Heart left ventricle (tissue), 16 donors: Measurements from ENCODE around the gene CECR2. TPM values are rescaled to one million over a fixed set of nuclear protein-coding genes. Genes with fewer than 3 reads are reported as not detected.

Experiments
- ATAC-seq, 4 donors: fragments of 200-7000 bp; cut with Tn5 transposase; one replicate each; pipeline ENCODE4 v1.9.1; 2020 to 2022; ENCODE audit warnings: moderate library complexity in 4 of 4, mild to moderate bottlenecking in 3 of 4, moderate number of reproducible peaks in 1 of 4
- DNase-seq, 5 donors: peaks; one replicate each; pipeline ENCODE4 v3.0.0-alpha.2; 2020
- H3K27ac ChIP-seq, 12 donors: fragments of 200-600 bp; sonication (generic) in 4 of 12; one replicate each; pipeline versions ENCODE4 v1.5.0 to v1.8.0; 2016 to 2022; ENCODE audit warnings: mild to moderate bottlenecking in 2 of 12
- H3K27me3 ChIP-seq, 9 donors: fragments of 200-600 bp; sonication (generic) in 2 of 9; one replicate each; pipeline versions ENCODE4 v1.5.1 to v1.8.0; 2016 to 2022; ENCODE audit warnings: mild to moderate bottlenecking in 3 of 9
- H3K36me3 ChIP-seq, 9 donors: fragments of 200-600 bp; sonication (generic) in 2 of 9; one replicate each; pipeline versions ENCODE4 v1.5.0 to v1.8.0; 2018 to 2022; ENCODE audit warnings: mild to moderate bottlenecking in 2 of 9
- H3K4me1 ChIP-seq, 12 donors: fragments of 200-600 bp; sonication (generic) in 4 of 12; one replicate each; pipeline versions ENCODE4 v1.5.0 to v1.8.0; 2016 to 2022; ENCODE audit warnings: mild to moderate bottlenecking in 3 of 12
- H3K4me3 ChIP-seq, 12 donors: fragments of 200-600 bp; sonication (generic) in 4 of 12; one replicate each; pipeline versions ENCODE4 v1.5.0 to v1.8.0; 2017 to 2022; ENCODE audit warnings: mild to moderate bottlenecking in 9 of 12, moderate library complexity in 4 of 12
- H3K9me3 ChIP-seq, 12 donors: fragments of 200-600 bp; sonication (generic) in 4 of 12; one replicate each; pipeline versions ENCODE4 v1.5.0 to v1.8.0; 2016 to 2022; ENCODE audit warnings: mild to moderate bottlenecking in 1 of 12
- CTCF ChIP-seq, 12 donors: fragments of 200-600 bp; sonication (generic) in 4 of 12; IDR thresholded peaks; one replicate each; pipeline versions ENCODE4 v1.5.0 to v1.8.0; 2018 to 2022; ENCODE audit warnings: antibody characterized with exemption in 12 of 12, mild to moderate bottlenecking in 5 of 12
- POLR2A ChIP-seq, 2 donors: fragments of 450-650 bp; IDR thresholded peaks; one replicate each; pipeline ENCODE4 v1.6.1; 2017; ENCODE audit warnings: antibody characterized with exemption in 2 of 2, mild to moderate bottlenecking in 2 of 2, moderate library complexity in 2 of 2
- WGBS, 4 donors: extraction: QIAGEN DNeasy Blood & Tissue Kit in 2 of 4; methylation state at CpG; one replicate each; pipeline versions ENCODE4 v1.1.5 to v1.1.7; 2013 to 2018; 5-methylcytosine and 5-hydroxymethylcytosine counted together
- intact Hi-C, 10 donors: fragments of 100-400 bp; cut with DNase I; formaldehyde crosslinking; loops; one replicate each; pipeline versions ENCODE4 v1.11.1 to v1.14.2; 2022
- polyA plus RNA-seq, 2 donors: library from polyadenylated mRNA; stranded (reverse); fragments of 200-250 nt; gene quantifications; one replicate each; pipeline ENCODE4 v1.2.3, GENCODE V29; 2013
- total RNA-seq, 9 donors: library from RNA; depleted of rRNA in 2 of 9; stranded (reverse); fragments of >200 nt in 2 of 9; fragmentation: NEBNext Ultra II Directional in 3 of 9; extraction: Animal tissue kit (Norgen Biotek cat#: 25700) in 3 of 9; gene quantifications; one replicate each; pipeline versions ENCODE4 v1.1.0 to v1.2.4, GENCODE V29; 2016 to 2023
- donor health status: ischemic (EF 13 %, LVEDD 7.1; RV severe dilation, severe dysfunction).
- donor health status: healthy with polysubstance abuse.
- donor health status: DM: no; HTN: yes; CAD: no.
- donor health status: DM: no; HTN: no; CAD: no.
- donor health status: ischemic (EF 25% LVEDD 6.9; RV normal size, moderate dysfunction).
- donor health status: ischemic (EF 25% LVEDD 5.7; RV mildly dilated, moderate dysfunction).
- donor health status: healthy.
- donor health status: DM: yes; HTN: yes; CAD: no.
- donor health status: ischemic (EF 35%, LVEDD 5.7; RV mildly dilated, moderate dysfunction).
- donor health status: nonischemic (EF 11% LVEDD 7.7; RV severe dilation, severe dysfunction).
- donor health status: DM: yes; HTN: yes; CAD: no.
- donor health status: PGD.
- donor health status: ischemic (EF 29% LVEDD 5.4; RV normal size, mild dysfunction).
- donor health status: nonischemic (EF 23%, LVEDD 6.1; RV moderate dilation, normal function).

The CECR2 gene
- total and polyA plus RNA-seq, 11 donors, result 3.8 to 11.6 (median 6.8) TPM

- H3K4me1 ChIP-seq, result peaks cover 0 to 11% (median 6%) of the 10 kb centered on the region in 12 donors
- no peaks in the 10 kb centered on the region for H3K9me3 ChIP-seq
- no peak overlapping the region for H3K27ac ChIP-seq
- no peak overlapping the region for H3K4me3 ChIP-seq
- DNase-seq, result no peak
- no peaks in the 10 kb centered on the region for H3K27me3 ChIP-seq
- ATAC-seq, result no peak
- intact Hi-C loops, result no loop called here
- 84 to 92% (median 89%) methylated on average over 3 of the region's 3 CpGs for whole genome bisulfite sequencing, 4 donors
- no peaks in the 10 kb centered on the region for H3K36me3 ChIP-seq
- TF ChIP-seq POLR2A (IDR thresholded peaks at IDR 0.05) (no peak), CTCF (IDR thresholded peaks at IDR 0.05) (no peak)
Measured at GRCh38 chr22:17400305-17400704, 31.0 kb downstream of the CECR2 start.

- H3K27me3 ChIP-seq, result no peaks in the 10 kb centered on the region
- no peak overlapping the region for H3K27ac ChIP-seq
- H3K4me3 ChIP-seq, result no peak overlapping the region
- ATAC-seq, result no peak
- H3K4me1 ChIP-seq, result peaks cover 0 to 15% (median 7%) of the 10 kb centered on the region in 12 donors
- no peak for DNase-seq
- TF ChIP-seq CTCF (IDR thresholded peaks at IDR 0.05) (no peak), POLR2A (IDR thresholded peaks at IDR 0.05) (no peak)
- H3K9me3 ChIP-seq, result no peaks in the 10 kb centered on the region
- WGBS, 4 donors, result 95 to 99% (median 97%) methylated on average over 7 of the region's 7 CpGs
- intact Hi-C loops, result no loop called here
- no peaks in the 10 kb centered on the region for H3K36me3 ChIP-seq
Measured at GRCh38 chr22:17401728-17402127, 32.5 kb downstream of the CECR2 start.

GRCh38 chr22:17402293-17402692, 33.0 kb downstream of the CECR2 start:
- Histone ChIP-seq H3K27me3 (no peaks in the 10 kb centered on the region), H3K4me3 (no peak overlapping the region), H3K9me3 (no peaks in the 10 kb centered on the region), H3K4me1 (peaks cover 0 to 20% (median 11%) of the 10 kb centered on the region in 12 donors), H3K27ac (no peak overlapping the region), H3K36me3 (no peaks in the 10 kb centered on the region)
- DNase-seq (no peak), ATAC-seq (no peak)
- intact Hi-C loops, result no loop called here
- no peak for TF ChIP-seq CTCF (IDR thresholded peaks at IDR 0.05)
- TF ChIP-seq POLR2A (IDR thresholded peaks at IDR 0.05), result no peak

GRCh38 chr22:17403906-17404305, 34.6 kb downstream of the CECR2 start:
- H3K36me3 ChIP-seq, result no peaks in the 10 kb centered on the region
- H3K27me3 ChIP-seq, result no peaks in the 10 kb centered on the region
- no peaks in the 10 kb centered on the region for H3K9me3 ChIP-seq
- TF ChIP-seq POLR2A (IDR thresholded peaks at IDR 0.05) (no peak), CTCF (IDR thresholded peaks at IDR 0.05) (no peak)
- ATAC-seq, result peak in 2 of 4 donors; percentile 6 to 18
- no peak overlapping the region for H3K27ac ChIP-seq
- WGBS, 4 donors, result 50 to 71% (median 59%) methylated on average over 13 of the region's 13 CpGs
- no peak overlapping the region for H3K4me3 ChIP-seq
- H3K4me1 ChIP-seq, result peaks cover 0 to 25% (median 13%) of the 10 kb centered on the region in 12 donors
- intact Hi-C loops, result no loop called here
- peak in 1 of 5 donors; percentile 38 for DNase-seq
